AG10803 (cell line): ENCODE results near the gene ARL10.

Experiments
- DNase-seq: peaks from one replicate; pipeline ENCODE4 v3.0.0; 2010; ENCODE audit warnings: low read depth
- H3K4me3 ChIP-seq: 2 replicates; pipeline ENCODE4 v1.5.1; 2011; ENCODE audit warnings: mild to moderate bottlenecking, low read length, control low read depth
- CTCF ChIP-seq: conservative IDR thresholded peaks from 2 replicates; pipeline ENCODE4 v1.5.1; 2011; ENCODE audit warnings: mild to moderate bottlenecking, low read length, control low read depth, inconsistent platforms

The ARL10 gene

GRCh38 chr5:176397736-176398420, 32.6 kb downstream of the ARL10 start:
- DNase-seq, result no peak
- no peak for TF ChIP-seq CTCF
- no peak overlapping the region for H3K4me3 ChIP-seq

- no peak for DNase-seq
- TF ChIP-seq CTCF, result no peak
- no peak overlapping the region for H3K4me3 ChIP-seq
Measured at GRCh38 chr5:176400382-176401156, 35.3 kb downstream of the ARL10 start.

- no peak for DNase-seq
- H3K4me3 ChIP-seq, result no peak overlapping the region
- no peak for TF ChIP-seq CTCF
Measured at GRCh38 chr5:176401281-176402205, 36.3 kb downstream of the ARL10 start.

- H3K4me3 ChIP-seq, result no peak overlapping the region
- DNase-seq, result no peak
Measured at GRCh38 chr5:176405656-176406435, 40.6 kb downstream of the ARL10 start.

GRCh38 chr5:176406436-176407052, 41.3 kb downstream of the ARL10 start:
- DNase-seq, result no peak
- no peak for TF ChIP-seq CTCF
- H3K4me3 ChIP-seq, result no peak overlapping the region

More at GRCh38 chr5:176405656-176406435, 40.6 kb downstream of the ARL10 start:
- no peak for TF ChIP-seq CTCF
